ENCODE results near the gene PUSL1.

Gene PUSL1

DNA sequence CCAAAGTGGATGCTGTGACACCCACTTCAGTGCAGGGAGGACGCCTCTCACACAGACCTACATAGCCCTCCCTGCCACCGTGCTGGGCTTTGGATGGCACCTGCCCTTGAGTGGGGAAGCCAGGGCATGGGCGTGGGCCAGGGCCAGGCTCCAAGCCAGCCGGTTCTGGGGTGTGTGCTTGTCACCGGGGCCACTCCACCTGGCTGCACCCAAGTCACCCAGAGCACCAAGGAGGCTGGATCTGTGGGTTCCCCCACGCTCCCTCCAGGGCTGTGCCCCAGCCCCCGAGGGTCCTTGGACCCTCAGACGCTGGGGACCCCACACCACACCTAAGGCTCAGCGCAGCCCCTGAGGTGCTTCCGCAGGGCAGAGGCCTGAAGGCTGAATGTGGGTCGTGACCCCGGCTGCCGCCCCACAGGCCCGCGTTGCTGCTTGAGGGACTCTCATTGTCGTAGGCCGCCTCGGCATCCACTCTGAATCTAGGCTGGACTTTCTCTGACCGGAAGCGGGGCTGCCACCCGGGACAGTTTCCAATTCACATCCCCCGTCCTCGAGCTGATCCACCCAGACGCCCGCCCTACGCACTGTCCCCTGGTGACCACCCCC is 48.5 kb downstream of the PUSL1 start:
- no peak for DNase-seq

DNA sequence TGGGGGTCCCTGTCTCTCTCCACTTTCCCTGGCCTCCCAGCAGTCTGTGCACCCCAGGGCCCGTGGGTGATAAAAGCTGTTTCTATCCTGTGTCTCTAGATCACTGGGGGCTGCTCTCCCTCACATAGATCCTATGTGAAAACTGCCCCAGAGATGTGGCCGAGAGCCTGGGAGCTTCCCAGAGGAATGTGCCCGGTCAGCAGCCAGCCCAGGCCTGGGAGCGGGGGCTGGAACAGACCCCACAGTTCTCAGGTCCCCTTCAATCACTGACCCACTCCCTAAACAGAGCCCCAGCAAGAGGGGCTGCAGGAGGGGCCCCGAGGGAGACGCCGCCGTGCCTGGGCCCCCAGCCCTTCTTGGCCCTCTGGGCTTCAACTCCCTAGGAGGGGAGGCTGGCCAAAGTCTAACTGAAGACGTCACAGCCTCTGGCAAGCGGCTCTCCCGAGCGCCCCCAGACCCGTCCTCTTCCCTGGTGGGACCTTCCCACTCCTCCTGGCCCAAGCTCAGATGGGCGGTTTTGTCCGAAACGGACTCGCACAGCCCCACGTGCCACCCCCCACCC is 49.6 kb downstream of the PUSL1 start:
- DNase-seq = no peak

DNA sequence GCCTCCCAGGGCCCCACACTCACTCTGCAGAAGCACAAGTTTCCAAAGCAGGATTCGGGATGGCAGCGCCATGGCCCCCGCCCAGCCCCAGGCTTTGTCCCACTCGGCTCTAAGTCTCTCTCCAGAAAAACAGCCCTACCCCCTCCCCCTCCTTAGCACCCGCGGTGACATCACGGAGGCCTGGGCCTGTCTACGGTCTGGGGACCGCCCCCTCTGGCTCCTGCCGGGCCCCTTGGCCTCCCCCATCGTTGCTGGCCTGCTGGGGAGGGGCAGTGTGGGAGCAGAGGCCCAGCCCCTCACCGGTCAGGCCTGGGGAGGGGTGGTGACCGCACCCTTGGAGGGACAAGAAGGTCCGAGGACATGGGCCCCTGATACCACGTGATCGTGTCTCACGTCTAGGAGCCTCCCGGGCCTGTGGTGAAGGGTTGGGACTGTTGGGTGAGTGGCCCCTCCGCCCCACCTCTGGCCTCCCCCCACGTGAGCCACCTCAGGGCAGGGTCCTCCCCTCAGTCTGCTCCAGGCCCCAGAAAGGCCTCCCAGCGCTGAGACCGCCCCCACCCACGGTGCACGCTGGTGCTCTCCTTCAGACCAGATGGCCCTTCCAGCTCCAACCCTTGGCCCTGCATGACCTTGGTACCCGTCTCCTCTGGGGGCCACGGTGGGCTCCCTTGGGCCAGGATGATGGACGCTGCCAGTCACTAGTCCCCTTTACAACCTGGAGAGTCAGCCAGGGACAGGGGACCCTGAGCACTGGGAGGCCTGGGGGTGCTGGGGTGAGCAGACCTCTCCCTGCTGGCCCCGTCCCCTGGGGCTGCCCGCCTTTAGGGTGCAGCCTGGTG is 50.3 kb downstream of the PUSL1 start, which contains the start of gene MXRA8:
MXRA8 (minus strand) TSS at position 123 of the 839 bp plus-strand sequence; CDS start at position 72, 51 bp downstream.
- no peak for DNase-seq

DNA sequence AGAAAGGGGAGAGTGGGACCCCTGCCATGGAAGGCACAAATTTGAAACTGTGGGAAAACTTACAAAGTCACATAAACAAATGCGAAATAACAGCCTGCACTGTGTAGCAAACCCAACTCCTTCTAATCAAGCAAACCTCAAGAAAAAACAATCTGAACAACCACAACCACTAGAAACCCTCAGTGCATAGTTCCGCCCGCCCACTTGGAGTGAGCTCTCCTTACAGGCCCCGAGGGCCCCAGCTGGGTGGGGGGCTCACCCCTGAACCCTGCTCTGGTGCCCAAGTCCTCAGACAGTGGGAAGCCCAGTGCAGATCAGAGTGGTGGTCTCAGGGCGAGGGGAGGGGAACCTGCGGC is 50.9 kb downstream of the PUSL1 start:
- DNase-seq = no peak

DNA sequence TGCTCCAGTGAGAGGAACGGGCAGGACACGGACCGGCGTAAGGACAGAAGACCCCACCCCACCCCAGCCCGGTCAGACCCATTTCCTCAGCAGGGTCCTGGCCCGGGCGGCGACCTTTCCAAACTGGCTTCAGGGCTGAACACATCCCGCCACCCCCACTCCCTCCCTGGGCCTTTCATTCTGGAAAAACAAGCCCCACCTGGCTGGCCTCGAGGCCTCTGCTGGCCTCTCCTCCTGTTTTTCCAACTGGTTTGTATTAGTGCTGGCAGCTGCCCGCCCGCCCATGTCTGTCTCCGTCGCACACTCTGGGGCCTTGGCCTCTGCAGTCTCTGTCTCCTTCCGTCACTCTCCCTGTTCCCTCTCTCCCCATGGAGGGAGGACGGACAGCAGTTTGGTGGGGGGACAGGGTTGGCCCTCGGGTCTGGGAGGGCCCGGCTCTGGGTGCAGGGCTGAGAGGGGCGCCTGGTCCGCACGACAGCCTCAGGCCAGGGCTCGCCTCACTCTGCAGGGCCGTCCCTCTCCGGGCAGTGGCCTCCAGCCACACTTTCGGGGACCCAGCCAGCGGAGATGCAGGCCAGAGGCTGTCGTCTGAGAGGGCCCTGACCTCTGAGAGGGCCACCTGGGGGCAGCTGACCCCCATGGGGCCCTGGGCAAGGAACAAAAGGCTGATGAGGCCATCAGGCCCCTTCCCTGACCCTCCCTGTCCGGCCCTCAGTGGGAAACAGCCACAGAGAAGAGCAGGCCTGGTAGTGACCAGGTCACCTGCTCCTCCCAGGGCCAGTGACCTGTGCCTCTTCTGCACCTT is 51.5 kb downstream of the PUSL1 start:
- DNase-seq = no peak

DNA sequence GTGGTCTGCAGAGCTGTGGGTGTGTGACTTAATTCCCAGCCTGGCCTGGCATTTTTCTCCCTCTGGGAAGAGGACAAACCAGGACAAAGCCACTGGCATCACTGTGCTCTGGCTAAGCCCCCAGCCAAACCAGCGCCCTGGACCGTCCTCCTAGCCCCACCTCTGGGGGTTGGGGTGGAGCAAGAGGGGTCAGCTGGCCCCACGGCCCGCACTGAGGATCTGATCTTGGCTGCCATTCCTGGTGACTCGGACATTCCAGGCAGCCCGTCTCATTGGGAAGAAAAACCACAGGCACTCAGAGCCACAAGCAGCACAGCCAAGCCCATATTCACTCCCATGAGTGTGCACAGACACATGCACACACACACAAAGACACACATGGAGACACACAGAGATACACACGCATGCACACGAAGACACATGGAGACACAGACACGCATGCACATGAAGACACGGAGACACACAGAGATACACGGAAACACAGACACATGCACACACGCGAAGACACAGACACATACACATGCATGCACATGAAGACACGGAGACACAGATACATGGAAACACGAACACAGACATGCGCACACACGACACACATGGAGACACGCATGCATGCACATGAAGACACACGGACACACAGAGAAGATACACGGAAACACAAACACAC is 52.2 kb downstream of the PUSL1 start:
- no peak for DNase-seq

All from KG1 (cell line).